DMS153 (cell line): Measurements from ENCODE around the gene MRPS24.
"Not testable (repeated sequence)": the region's sequence is repeated elsewhere in the genome, so short reads cannot be mapped to it uniquely, and the experiment has no call there.

Experiments used
- DNase-seq: peaks from one replicate; lab custom pipeline; 2025; lab: John Stamatoyannopoulos, UW

MRPS24 gene

DNA sequence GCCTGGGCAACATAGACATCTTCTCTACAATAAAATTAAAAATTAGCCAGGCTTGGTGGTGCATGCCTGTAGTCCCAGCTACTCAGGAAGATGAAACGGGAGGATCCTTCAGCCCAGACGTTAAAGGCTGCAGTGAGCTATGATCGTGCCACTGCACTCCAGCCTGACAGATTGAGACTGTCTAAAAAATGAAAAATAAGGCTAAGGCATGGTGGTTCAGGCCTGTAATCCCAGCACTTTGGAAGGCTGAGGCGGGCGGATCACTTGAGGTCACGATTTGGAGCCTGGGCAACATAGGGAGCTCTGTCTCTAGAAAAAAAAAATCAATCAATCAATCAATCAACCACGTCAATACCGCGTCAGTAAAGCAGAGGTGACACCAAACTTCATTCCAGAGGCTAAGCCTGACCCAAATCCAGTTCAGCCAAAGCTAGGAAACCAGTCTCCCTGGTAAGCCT lies 31.1 kb downstream of the MRPS24 start:
- no peak for DNase-seq

DNA sequence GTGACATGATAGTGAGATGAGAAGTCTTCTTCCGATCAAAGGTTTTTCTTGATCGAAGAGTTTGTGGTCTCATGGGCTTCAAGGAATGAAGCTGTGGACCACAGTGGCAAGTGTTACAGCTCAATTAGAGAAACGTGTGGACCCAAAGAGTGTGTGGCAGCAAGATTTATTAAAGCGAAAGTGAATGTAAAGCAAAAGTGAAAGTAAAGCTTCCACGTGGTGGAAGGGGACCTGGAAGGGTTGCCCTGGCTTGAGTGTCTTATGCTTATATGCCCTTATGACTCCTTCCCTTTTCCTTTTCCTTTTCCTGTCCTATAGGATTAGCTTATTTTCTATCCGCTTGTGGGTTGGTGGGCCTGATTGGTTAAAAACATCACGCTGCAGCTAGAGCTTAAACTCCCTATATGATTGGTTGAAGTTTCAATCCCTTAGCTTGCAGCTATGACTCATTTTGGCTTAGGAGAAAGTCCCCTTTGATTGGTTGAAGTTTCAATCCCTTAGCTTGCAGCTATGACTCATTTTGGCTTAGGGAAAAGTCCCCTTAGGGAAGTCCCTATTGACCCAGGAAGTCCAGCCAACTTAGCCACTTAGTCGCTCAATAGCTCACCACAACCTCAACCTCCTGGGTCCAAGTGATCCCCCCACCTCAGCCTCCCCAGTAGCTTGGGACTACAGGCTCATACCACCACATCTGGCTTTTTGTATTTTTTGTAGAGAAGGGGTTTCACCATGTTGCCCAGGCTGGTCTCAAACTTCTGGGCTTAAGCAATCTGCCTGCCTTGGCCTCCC lies 34.7 kb downstream of the MRPS24 start:
- DNase-seq: no peak

DNA sequence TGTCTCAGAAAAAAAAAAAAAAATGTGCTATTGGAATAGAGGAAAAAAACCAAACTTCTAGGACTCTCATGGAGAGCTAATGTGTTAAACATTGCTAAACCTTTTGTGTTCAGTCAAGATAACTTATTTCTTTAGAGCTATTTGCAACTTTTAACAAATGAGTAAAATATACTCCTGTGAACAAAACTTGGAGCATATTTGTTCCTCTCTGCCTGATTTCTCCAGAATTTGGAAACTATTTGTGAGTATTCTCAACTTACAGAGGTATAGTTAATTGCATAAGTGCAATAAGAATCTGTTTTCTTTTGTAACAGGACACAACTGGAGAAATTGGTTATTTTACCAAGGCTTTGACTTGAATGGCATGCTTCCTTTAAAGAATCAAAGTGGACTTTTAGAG lies 38.4 kb downstream of the MRPS24 start:
- DNase-seq: not testable (repeated sequence)

DNA sequence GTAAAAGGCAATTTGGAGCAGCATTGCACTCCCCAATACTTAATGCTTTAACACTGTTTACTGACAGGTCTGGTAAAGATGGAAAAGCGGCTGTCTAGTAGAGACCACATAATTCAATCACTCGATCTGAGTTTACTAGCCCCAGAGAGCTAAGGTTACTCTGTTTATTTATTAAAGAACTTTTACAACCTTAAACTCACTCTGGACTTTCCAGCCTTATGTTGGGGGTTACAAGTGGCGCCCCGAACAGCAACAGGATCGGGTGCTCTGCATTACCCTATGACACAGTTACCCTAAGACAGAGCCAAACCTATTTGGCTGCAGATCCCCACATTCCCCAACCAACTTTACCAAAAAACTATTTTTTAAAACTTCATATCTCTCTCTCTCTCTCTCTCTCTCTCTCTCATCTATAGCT lies 43.9 kb downstream of the MRPS24 start:
- DNase-seq: no peak

DNA sequence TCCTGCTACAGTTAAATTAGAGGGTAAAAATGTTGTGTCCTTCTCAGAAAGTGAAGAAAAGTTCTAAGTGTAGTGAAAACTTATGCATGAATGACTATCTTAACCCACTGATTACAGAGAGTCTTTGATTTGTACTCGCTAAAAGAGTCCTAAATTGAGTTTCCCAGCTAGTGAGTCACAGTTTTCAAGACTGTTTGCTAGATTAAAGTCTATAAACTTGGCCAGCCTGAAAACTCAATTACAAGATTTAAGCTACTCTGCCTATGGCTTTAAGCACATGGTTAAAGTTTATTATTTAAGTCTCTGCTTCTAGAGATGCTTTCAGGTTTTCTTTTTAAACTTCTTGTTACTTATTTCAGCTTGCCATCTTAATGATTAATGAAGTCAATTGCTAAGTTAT lies 44.4 kb downstream of the MRPS24 start:
- DNase-seq: no peak

DNA sequence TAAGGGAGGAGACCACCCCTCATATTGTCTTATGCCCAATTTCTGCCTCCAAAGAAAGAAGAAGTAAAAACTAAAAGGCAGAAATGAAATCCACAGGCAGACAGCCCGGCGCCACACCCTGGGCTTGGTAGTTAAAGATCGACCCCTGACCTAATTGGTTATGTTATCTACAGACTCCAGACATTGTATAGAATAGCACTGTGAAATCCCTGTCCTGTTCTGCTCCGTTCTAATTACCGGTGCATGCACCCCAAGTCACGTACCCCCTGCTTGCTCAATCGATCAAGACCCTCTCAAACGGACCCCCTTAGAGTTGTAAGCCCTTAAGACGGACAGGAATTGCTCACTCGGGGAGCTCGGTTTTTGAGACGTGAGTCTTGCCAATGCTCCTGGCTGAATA lies 44.8 kb downstream of the MRPS24 start:
- DNase-seq: not testable (repeated sequence)

DNA sequence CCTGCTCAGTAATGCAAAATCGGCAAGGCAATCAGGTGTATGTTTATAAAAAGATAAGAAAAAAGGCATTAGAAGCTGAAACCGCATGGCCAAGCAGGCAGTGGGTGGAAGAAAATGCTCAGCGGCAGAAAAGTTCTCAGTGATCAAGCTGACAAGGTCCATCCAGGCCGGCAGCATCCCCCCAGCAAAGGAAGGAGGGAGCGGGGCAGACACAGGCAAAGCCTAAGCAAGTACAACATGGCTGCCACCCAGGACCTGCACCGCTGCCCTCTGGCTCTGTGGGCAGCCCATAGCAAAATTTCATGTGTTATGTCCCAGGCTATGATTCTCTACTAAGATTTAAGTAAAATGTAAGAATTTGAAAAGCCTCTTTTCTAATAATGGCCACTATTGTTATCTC lies 45.4 kb downstream of the MRPS24 start:
- DNase-seq: no peak

DNA sequence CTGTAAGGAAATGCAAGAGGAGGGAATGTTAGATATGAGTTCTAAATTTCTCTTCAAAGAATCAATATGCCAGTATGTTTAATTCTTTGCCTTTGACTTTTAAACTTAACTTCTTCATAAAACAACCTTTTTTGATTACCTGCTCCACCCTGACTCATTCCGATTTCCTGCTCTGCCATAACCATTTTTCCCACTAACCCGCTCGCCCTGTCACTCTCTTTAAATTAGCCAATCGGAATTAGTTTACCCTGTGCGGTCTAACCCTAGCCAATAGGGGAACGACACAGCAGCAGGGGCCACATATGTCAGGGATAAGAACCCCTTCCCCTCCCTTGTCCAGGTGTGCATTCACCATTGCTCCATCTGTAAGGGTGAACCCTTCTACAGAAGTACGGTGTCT lies 45.9 kb downstream of the MRPS24 start:
- DNase-seq: not testable (repeated sequence)
